Measurements from ENCODE around the gene JCAD.

DNA sequence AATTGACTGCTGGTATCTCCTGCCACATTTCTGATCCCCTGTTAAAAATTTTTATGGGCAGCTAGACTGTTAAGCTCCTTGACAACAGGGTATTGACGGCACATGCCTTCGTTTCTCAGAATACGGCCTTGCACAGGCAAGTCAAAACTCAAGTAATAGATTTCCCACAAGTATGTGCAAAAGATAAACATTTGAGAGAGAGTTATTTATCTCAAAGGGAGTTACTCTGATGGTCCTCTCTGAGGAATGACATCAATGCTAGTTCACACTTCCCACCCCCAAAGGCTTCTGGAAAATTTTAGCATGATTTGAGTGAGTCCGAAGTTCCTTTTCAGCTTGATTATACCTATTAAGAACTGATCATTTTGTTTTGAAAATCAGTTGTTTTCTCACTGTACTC, 71.9 kb downstream of the JCAD start:
- TF ChIP-seq CBX8 (IDR thresholded peaks at IDR 0.05), result no peak
- TF ChIP-seq, protein P1, sequence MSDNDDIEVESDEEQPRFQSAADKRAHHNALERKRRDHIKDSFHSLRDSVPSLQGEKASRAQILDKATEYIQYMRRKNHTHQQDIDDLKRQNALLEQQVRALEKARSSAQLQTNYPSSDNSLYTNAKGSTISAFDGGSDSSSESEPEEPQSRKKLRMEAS (IDR thresholded peaks at IDR 0.05), result no peak
- TF ChIP-seq POLR2A (IDR thresholded peaks at IDR 0.05; ENCODE audit: low read length), result no peak
- TF ChIP-seq ZSCAN20 (CRISPR knock-in tag; IDR thresholded peaks at IDR 0.05), result no peak
- TF ChIP-seq PHF8 (IDR thresholded peaks at IDR 0.05; ENCODE audit: borderline replicate concordance, low read depth), result no peak
- TF ChIP-seq, protein P2, sequence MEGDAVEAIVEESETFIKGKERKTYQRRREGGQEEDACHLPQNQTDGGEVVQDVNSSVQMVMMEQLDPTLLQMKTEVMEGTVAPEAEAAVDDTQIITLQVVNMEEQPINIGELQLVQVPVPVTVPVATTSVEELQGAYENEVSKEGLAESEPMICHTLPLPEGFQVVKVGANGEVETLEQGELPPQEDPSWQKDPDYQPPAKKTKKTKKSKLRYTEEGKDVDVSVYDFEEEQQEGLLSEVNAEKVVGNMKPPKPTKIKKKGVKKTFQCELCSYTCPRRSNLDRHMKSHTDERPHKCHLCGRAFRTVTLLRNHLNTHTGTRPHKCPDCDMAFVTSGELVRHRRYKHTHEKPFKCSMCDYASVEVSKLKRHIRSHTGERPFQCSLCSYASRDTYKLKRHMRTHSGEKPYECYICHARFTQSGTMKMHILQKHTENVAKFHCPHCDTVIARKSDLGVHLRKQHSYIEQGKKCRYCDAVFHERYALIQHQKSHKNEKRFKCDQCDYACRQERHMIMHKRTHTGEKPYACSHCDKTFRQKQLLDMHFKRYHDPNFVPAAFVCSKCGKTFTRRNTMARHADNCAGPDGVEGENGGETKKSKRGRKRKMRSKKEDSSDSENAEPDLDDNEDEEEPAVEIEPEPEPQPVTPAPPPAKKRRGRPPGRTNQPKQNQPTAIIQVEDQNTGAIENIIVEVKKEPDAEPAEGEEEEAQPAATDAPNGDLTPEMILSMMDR (IDR thresholded peaks at IDR 0.05), result no peak
- no peak for TF ChIP-seq CEBPB (IDR thresholded peaks at IDR 0.05)
- TF ChIP-seq EP300 (IDR thresholded peaks at IDR 0.05), result no peak
- no peak for TF ChIP-seq ESRRA (IDR thresholded peaks at IDR 0.05; ENCODE audit: borderline replicate concordance, low read length)
- TF ChIP-seq FOSL2 (IDR thresholded peaks at IDR 0.05), result no peak
- TF ChIP-seq FOSL2 (CRISPR knock-in tag; IDR thresholded peaks at IDR 0.05), result no peak

Measured in A549 (cell line).